Endothelial cell (in vitro differentiated cells): Measurements from ENCODE around the gene DIP2C. TPM values are rescaled to one million over a fixed set of nuclear protein-coding genes. Genes with fewer than 3 reads are reported as not detected.

Experiments used
- DNase-seq: peaks from one replicate; pipeline ENCODE4 v3.0.0; 2021; ENCODE audit warnings: low spot score
- H3K27ac Mint-ChIP-seq: one replicate; pipeline ENCODE4 v1.8.0; 2021; ENCODE audit warnings: mixed read lengths, inconsistent platforms; ENCODE audit not compliant: unreplicated experiment
- H3K27me3 Mint-ChIP-seq: one replicate; pipeline ENCODE4 v1.8.0; 2021; ENCODE audit warnings: mild to moderate bottlenecking, moderate library complexity, mixed read lengths, inconsistent platforms; ENCODE audit not compliant: unreplicated experiment
- H3K36me3 Mint-ChIP-seq: one replicate; pipeline ENCODE4 v1.8.0; 2021; ENCODE audit warnings: mild to moderate bottlenecking, low read depth, mixed read lengths, inconsistent platforms; ENCODE audit not compliant: unreplicated experiment
- H3K4me1 Mint-ChIP-seq: one replicate; pipeline ENCODE4 v1.8.0; 2021; ENCODE audit warnings: mild to moderate bottlenecking, mixed read lengths, inconsistent platforms; ENCODE audit not compliant: unreplicated experiment
- H3K4me3 Mint-ChIP-seq: one replicate; pipeline ENCODE4 v1.8.0; 2021; ENCODE audit warnings: mild to moderate bottlenecking, mixed read lengths, inconsistent platforms; ENCODE audit not compliant: unreplicated experiment
- H3K9me3 Mint-ChIP-seq: one replicate; pipeline ENCODE4 v1.8.0; 2021; ENCODE audit warnings: mixed read lengths, inconsistent platforms; ENCODE audit not compliant: unreplicated experiment
- total RNA-seq: library from RNA; stranded (reverse); fragmentation: NEBNext Ultra II Directional; extraction: Animal tissue kit (Norgen Biotek cat#: 25700); gene quantifications from one replicate; pipeline ENCODE4 v1.2.1, GENCODE V29; 2021; ENCODE audit not compliant: unreplicated experiment
- TF ChIP-seq, protein P1 (sequence below): fragments of 200-600 bp; sonication (generic); IDR thresholded peaks from one replicate; pipeline ENCODE4 v1.5.0; 2021; ENCODE audit warnings: antibody characterized with exemption; ENCODE audit not compliant: unreplicated experiment

DIP2C gene
- total RNA-seq, 1 donor from 2014 or later: 13.1 TPM

DNA sequence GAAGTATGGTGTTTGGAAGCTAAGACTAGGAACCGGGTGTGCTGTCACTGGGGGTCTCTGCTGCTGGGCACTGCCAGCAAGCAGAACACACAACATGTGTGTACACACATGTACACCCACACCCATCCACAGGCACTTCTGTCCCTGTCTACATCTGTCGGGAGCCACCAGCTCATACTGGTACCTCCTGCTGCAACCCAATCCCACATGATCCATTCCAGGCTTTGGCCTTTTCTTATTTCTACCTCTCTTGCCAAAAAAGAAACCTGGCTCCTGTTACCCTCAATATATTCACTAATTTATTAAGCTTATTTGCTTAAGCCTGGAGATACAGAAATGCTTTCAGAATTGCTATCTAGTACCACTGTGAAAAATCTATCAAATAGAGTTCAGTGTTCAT, 246.0 kb downstream of the DIP2C start:
- H3K36me3 Mint-ChIP-seq: peaks cover 24% of the 10 kb centered on the region
- peaks cover 13% of the 10 kb centered on the region for H3K27me3 Mint-ChIP-seq
- peaks cover 6% of the 10 kb centered on the region for H3K4me1 Mint-ChIP-seq
- TF ChIP-seq, protein P1, sequence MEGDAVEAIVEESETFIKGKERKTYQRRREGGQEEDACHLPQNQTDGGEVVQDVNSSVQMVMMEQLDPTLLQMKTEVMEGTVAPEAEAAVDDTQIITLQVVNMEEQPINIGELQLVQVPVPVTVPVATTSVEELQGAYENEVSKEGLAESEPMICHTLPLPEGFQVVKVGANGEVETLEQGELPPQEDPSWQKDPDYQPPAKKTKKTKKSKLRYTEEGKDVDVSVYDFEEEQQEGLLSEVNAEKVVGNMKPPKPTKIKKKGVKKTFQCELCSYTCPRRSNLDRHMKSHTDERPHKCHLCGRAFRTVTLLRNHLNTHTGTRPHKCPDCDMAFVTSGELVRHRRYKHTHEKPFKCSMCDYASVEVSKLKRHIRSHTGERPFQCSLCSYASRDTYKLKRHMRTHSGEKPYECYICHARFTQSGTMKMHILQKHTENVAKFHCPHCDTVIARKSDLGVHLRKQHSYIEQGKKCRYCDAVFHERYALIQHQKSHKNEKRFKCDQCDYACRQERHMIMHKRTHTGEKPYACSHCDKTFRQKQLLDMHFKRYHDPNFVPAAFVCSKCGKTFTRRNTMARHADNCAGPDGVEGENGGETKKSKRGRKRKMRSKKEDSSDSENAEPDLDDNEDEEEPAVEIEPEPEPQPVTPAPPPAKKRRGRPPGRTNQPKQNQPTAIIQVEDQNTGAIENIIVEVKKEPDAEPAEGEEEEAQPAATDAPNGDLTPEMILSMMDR: no peak
- H3K27ac Mint-ChIP-seq: no peak overlapping the region
- no peak overlapping the region for H3K4me3 Mint-ChIP-seq
- DNase-seq: no peak
- no peaks in the 10 kb centered on the region for H3K9me3 Mint-ChIP-seq

DNA sequence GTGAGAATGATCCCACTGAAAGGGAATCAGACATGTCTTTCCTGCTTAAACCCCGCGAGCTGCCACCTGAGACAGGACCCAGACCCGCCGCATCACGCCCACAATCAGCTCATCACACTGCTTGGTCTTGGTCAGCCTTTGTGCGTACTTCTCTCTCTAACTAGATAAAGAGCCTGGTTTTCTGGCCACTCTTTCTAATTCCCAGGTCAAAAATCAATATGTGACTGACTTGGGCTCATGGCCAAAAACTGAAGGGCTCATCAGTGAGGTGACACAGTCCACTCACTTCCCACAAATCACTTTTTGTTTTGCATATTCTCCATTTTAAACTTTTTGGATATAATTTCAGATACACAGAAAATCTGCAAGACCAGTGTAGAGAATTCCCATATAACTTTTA, 247.3 kb downstream of the DIP2C start:
- no peak overlapping the region for H3K27ac Mint-ChIP-seq
- DNase-seq: no peak
- H3K4me1 Mint-ChIP-seq: peaks cover 6% of the 10 kb centered on the region
- no peak overlapping the region for H3K4me3 Mint-ChIP-seq
- peaks cover 15% of the 10 kb centered on the region for H3K27me3 Mint-ChIP-seq
- H3K9me3 Mint-ChIP-seq: no peaks in the 10 kb centered on the region
- peaks cover 29% of the 10 kb centered on the region for H3K36me3 Mint-ChIP-seq
- TF ChIP-seq, protein P1: no peak

DNA sequence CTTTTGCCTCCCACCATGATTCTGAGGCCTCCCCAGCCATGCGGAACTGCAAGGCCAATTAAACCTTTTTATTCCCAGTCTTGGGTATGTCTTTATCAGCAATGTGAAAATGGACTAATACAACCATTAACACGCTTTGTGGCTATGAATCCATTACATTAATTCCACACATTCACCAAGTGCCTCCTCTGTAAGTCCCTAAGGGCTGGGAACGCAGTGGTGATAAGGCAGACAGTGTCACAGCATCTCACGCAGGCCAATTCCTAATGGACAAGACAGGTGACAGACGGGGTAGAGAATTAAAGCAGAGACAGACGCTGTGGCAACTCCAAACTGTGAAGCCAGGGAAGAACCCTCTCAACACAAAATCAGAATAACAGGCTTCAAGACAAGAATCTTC, 247.8 kb downstream of the DIP2C start:
- Mint-ChIP-seq H3K4me3 (no peak overlapping the region), H3K27me3 (peaks cover 11% of the 10 kb centered on the region), H3K36me3 (peaks cover 27% of the 10 kb centered on the region), H3K27ac (no peak overlapping the region), H3K4me1 (peaks cover 3% of the 10 kb centered on the region), H3K9me3 (no peaks in the 10 kb centered on the region)
- TF ChIP-seq, protein P1: no peak
- no peak for DNase-seq

DNA sequence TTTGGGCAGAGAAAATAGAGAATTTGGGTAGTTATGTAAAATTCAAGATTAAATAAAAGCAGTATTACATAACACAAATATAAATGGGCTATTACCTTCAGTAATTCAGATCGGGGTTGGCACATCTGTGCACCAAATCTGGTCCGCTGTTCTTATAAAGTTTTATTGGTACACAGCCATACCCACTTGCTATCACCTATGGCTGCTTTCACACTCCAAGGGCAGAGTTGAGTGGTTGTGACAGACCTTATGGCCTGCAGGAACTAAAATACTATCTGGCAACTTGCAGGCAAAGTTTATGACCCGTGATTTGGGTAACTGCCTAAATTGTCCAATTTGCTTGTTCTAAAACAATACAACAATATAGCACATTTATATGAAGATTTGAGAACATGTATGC, 249.3 kb downstream of the DIP2C start:
- no peak overlapping the region for H3K27ac Mint-ChIP-seq
- no peaks in the 10 kb centered on the region for H3K9me3 Mint-ChIP-seq
- no peak overlapping the region for H3K4me3 Mint-ChIP-seq
- no peak for DNase-seq
- peaks cover 9% of the 10 kb centered on the region for H3K27me3 Mint-ChIP-seq
- H3K36me3 Mint-ChIP-seq: peaks cover 22% of the 10 kb centered on the region
- H3K4me1 Mint-ChIP-seq: no peaks in the 10 kb centered on the region
- TF ChIP-seq, protein P1: no peak

DNA sequence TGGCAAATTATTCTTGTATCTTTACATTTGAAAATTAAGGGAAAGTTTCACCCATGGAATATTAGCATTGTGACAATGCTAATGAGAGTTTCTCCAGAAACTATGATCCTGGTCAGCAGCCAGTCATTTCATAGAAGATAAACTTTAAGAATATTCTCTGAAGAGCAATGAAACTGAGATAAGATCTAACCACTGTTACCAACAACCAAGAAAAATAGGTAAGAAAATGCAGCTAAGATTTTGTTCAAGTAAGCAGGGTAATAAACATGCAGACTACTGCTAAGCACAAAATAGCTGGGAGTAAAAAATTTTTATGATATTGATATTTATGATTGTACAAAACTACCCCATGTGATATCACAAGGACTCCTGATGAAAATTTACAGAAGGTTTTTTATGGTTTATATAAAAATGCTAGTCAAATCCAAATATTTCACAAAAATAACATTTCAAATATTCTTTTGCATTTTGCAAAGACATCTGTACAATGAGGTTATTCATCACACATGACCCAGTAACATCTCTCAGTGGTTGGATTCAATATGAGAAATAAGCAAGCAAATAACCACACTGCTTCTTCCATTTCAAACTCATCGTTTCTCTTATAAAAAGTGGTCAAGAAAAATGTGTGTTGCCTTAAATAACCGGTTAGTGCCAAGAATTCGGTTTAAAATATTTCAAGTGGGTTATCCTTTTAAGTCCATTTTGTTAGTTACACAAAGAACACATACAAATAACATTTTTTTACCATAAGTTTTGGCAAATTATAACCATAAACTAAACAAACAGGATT, 251.6 kb downstream of the DIP2C start:
- H3K4me1 Mint-ChIP-seq: no peaks in the 10 kb centered on the region
- TF ChIP-seq, protein P1: no peak
- H3K4me3 Mint-ChIP-seq: peak overlapping the region; percentile 79
- H3K9me3 Mint-ChIP-seq: no peaks in the 10 kb centered on the region
- peaks cover 14% of the 10 kb centered on the region for H3K36me3 Mint-ChIP-seq
- no peak for DNase-seq
- H3K27ac Mint-ChIP-seq: no peak overlapping the region
- H3K27me3 Mint-ChIP-seq: peaks cover 7% of the 10 kb centered on the region
